ENCODE measurements around the gene DUSP16.

DUSP16 gene

GRCh38 chr12:12441429-12441807, 121.2 kb downstream of the DUSP16 start:
- DNase-seq (ENCODE audit: low read depth) = no peak

DNA sequence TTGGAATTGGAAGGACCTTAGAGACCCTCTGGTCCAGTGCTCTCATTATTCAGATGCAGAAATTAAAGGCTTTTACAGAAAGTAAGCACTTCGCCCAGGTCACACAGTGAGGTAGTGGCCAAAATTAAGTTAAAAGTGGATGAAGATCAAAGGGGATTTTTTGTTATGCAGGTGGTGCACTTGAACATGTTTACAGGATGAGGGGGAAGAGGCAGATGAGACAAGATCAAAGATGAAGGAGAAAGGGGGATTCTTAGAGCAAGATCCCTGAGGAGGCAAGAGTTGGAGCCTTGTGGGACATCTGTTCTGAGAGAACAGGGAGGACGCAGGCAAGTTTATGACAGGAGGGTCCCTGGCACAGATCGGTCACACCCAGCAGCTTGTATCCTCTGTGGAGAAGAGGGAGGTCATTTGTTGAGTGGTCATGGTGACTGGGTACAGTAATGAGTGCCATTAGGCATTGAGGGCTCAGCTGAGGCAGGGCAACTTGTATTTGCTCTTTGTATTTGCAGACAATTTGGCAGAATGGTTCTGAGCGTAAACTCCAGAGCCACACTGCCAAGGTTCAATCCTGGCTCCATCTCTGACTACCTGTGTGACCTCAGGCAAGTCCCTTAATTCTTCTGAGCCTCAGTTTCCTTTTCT, 121.8 kb downstream of the DUSP16 start:
- no peak for DNase-seq (ENCODE audit: low read depth)

GRCh38 chr12:12439636-12440035, 123.0 kb downstream of the DUSP16 start:
- DNase-seq (ENCODE audit: low read depth) = no peak

GRCh38 chr12:12436831-12437345, 125.8 kb downstream of the DUSP16 start:
- no peak for DNase-seq (ENCODE audit: low read depth)

DNA sequence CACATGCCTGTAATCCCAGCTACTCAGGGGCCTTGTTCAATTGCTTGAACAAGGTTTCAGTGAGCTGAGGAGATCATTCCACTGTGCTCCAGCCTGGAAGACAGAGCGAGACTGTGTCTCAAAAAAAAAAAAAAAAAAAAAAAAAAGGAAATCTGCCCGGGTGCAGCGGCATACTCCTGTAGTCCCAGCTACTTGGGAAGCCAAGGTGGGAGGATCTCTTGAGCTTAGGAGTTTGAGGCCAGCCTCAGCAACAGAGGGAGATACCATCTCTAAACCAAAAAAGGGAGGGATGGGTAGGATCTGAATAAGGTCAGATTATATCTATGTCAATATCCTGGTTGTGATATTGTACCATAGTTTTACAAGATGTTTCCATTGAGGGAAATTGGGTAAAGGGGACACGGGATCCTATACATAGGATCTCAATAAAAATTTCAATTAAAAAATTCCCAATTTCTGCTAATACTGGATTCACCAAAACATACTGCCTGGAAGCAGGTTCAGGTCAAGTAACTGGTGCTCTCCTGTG, 129.4 kb downstream of the DUSP16 start:
- no peak for DNase-seq (ENCODE audit: low read depth)

GRCh38 chr12:12432364-12432763, 130.3 kb downstream of the DUSP16 start:
- DNase-seq (ENCODE audit: low read depth) = no peak

DNA sequence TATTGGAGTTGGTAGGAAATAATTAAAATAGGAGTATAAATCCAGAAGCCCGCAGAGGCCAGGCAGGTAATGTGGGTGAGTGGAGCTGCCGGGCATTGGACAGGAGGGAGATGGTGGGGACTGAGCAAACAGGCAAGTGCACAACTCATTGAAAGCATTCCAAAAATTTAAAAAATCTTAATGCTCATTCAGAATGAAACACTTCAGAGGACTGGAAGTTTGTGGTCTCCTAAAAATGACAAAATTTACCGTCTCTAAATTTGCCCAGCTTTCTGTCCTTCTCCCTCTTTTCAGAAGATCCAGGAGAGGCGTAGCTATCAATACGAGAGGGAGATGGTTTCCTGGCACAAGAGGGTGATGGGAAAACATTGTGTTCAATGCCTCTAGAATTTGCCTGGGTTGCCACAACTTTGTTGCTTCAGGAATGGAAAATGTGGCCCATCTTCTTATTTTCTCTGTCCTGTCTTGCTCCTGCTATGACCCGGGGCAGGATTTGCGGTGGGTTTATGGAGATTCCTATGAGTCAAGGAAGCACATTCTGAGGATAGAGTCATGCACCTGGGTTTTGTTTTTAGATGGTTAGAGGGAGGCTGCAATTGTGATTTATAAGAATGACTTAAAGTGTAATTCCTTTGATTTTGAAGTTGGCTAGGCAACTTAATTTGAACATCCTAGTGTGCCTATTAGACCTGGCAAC, 133.6 kb downstream of the DUSP16 start:
- no peak for DNase-seq (ENCODE audit: low read depth)

GRCh38 chr12:12428047-12428446, 134.6 kb downstream of the DUSP16 start:
- DNase-seq (ENCODE audit: low read depth) = no peak

GRCh38 chr12:12427568-12427967, 135.1 kb downstream of the DUSP16 start:
- no peak for DNase-seq (ENCODE audit: low read depth)

- no peak for DNase-seq (ENCODE audit: low read depth)
Measured at GRCh38 chr12:12425616-12426015, 137.0 kb downstream of the DUSP16 start.

GRCh38 chr12:12425001-12425400, 137.7 kb downstream of the DUSP16 start:
- no peak for DNase-seq (ENCODE audit: low read depth)
